GM12878 (cell line): Measurements from ENCODE around the gene PCARE.

Experiments
- PML ChIP-seq: IDR thresholded peaks from 2 replicates; pipeline ENCODE4 v1.6.1; 2012; ENCODE audit warnings: low read length, inconsistent platforms
- SIN3A ChIP-seq: IDR thresholded peaks from 2 replicates; pipeline ENCODE4 v1.6.1; 2012; ENCODE audit warnings: low read depth, low read length, improper control_type of control experiment
- TARDBP ChIP-seq: IDR thresholded peaks from 2 replicates; pipeline ENCODE4 v1.6.1; 2016; ENCODE audit warnings: borderline replicate concordance
- ZNF274 ChIP-seq: IDR thresholded peaks from one replicate; pipeline ENCODE4 v1.8.0; 2011; ENCODE audit not compliant: insufficient read length, insufficient read depth
- TF ChIP-seq, protein P1 (sequence below): IDR thresholded peaks from 2 replicates; pipeline ENCODE4 v1.6.1; 2012; ENCODE audit warnings: mild to moderate bottlenecking, low read depth, low read length
- TF ChIP-seq, protein P2 (sequence below): IDR thresholded peaks from 2 replicates; pipeline ENCODE4 v1.6.1; 2012; ENCODE audit warnings: low read depth, low read length, improper control_type of control experiment

DNA sequence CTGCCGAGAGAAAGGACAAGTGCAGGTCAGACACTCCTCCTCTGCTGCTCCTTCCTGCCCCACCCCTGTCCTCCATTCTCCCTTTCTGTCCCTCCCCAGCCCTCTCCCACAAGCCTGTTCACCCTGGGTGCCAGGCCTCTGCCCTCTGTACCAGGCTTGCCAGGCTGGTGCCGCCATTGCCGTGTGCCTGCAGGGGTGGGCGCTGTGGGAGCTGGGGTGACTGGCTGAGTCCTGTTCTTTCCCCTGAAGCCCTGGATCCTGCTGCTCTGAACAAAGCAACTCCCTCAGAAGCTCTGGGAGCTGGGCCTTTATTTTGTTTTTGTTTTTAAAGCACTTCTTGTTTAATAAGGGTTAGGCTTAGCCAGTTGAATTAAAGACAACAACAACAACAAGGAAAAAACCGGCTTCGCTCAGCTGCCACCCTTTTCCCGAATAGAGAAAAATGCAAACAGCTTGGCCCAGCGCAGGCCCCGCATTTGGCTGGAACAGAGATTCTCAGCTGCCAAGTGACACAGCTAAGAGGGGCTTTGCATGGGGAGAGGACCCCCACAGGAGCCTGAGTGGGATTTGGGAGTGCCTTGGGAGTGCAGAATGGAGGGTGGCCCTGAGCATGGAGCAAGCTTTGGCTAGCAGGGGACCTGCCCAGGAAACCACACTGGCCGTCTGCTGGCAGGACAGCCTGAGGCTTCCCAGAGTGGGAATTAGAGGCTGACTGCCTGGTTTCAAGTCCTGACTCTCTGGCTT, 9.1 kb downstream of the PCARE start:
- TF ChIP-seq PML (no peak), TARDBP (no peak), SIN3A (no peak), ZNF274 (no peak)
- TF ChIP-seq, protein P1, sequence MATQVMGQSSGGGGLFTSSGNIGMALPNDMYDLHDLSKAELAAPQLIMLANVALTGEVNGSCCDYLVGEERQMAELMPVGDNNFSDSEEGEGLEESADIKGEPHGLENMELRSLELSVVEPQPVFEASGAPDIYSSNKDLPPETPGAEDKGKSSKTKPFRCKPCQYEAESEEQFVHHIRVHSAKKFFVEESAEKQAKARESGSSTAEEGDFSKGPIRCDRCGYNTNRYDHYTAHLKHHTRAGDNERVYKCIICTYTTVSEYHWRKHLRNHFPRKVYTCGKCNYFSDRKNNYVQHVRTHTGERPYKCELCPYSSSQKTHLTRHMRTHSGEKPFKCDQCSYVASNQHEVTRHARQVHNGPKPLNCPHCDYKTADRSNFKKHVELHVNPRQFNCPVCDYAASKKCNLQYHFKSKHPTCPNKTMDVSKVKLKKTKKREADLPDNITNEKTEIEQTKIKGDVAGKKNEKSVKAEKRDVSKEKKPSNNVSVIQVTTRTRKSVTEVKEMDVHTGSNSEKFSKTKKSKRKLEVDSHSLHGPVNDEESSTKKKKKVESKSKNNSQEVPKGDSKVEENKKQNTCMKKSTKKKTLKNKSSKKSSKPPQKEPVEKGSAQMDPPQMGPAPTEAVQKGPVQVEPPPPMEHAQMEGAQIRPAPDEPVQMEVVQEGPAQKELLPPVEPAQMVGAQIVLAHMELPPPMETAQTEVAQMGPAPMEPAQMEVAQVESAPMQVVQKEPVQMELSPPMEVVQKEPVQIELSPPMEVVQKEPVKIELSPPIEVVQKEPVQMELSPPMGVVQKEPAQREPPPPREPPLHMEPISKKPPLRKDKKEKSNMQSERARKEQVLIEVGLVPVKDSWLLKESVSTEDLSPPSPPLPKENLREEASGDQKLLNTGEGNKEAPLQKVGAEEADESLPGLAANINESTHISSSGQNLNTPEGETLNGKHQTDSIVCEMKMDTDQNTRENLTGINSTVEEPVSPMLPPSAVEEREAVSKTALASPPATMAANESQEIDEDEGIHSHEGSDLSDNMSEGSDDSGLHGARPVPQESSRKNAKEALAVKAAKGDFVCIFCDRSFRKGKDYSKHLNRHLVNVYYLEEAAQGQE = no peak
- TF ChIP-seq, protein P2, sequence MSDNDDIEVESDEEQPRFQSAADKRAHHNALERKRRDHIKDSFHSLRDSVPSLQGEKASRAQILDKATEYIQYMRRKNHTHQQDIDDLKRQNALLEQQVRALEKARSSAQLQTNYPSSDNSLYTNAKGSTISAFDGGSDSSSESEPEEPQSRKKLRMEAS = no peak
